Stimulated activated CD8-positive, alpha-beta memory T cell treated with anti-CD3 and anti-CD28 coated beads, Interleukin-2, amount 100 ng/mL, for 48 hours (primary cell): ENCODE measurements around the gene FARP1.

Experiments
- DNase-seq, 2 donors: peaks; one replicate each; pipeline ENCODE4 v3.0.0-alpha.2; 2020; ENCODE audit warnings: low read depth in 2 of 2

FARP1 gene

GRCh38 chr13:98332222-98332621 is 189.3 kb downstream of the FARP1 start:
- no peak for DNase-seq

GRCh38 chr13:98332691-98333090 is 189.8 kb downstream of the FARP1 start:
- DNase-seq: no peak

GRCh38 chr13:98333486-98333885 is 190.6 kb downstream of the FARP1 start:
- no peak for DNase-seq

GRCh38 chr13:98334620-98335205 is 191.8 kb downstream of the FARP1 start:
- no peak for DNase-seq

GRCh38 chr13:98335721-98336120 is 192.8 kb downstream of the FARP1 start:
- DNase-seq: no peak

GRCh38 chr13:98338310-98338709 is 195.4 kb downstream of the FARP1 start:
- DNase-seq: no peak

- no peak for DNase-seq
These were observed 197.0 kb downstream of the FARP1 start for GRCh38 chr13:98339684-98340425.

GRCh38 chr13:98342953-98343352 is 200.1 kb downstream of the FARP1 start:
- no peak for DNase-seq

GRCh38 chr13:98343461-98343860 is 200.6 kb downstream of the FARP1 start:
- no peak for DNase-seq

- no peak for DNase-seq
These were observed 201.5 kb downstream of the FARP1 start for GRCh38 chr13:98344392-98344791.

- no peak for DNase-seq
These were observed 202.4 kb downstream of the FARP1 start for GRCh38 chr13:98345107-98345935.

- no peak for DNase-seq
These were observed 204.2 kb downstream of the FARP1 start for GRCh38 chr13:98346904-98347636.

GRCh38 chr13:98347756-98348155 is 204.9 kb downstream of the FARP1 start:
- no peak for DNase-seq

GRCh38 chr13:98348466-98349200 is 205.7 kb downstream of the FARP1 start:
- no peak for DNase-seq

- DNase-seq: no peak
These were observed 206.9 kb downstream of the FARP1 start for GRCh38 chr13:98349731-98350305.

GRCh38 chr13:98350746-98351330 is 207.9 kb downstream of the FARP1 start:
- DNase-seq: no peak

- no peak for DNase-seq
These were observed 208.7 kb downstream of the FARP1 start for GRCh38 chr13:98351636-98352035.

- no peak for DNase-seq
These were observed 209.3 kb downstream of the FARP1 start for GRCh38 chr13:98352226-98352625.

GRCh38 chr13:98353750-98354149 is 210.9 kb downstream of the FARP1 start:
- no peak for DNase-seq

- no peak for DNase-seq
These were observed 216.0 kb downstream of the FARP1 start for GRCh38 chr13:98358937-98359336.

GRCh38 chr13:98360545-98360944 is 217.7 kb downstream of the FARP1 start:
- no peak for DNase-seq
